Esophagus muscularis mucosa (tissue), 3 donors: ENCODE results near the gene SLC39A11.

Experiments
- CTCF ChIP-seq, 3 experiments: fragments of 200-600 bp in 2 of 3; fragments of 450-650 bp in 1 of 3; sonication (generic) in 2 of 3; IDR thresholded peaks; one replicate each; pipeline ENCODE4 v1.5.1; 2017 to 2019; ENCODE audit warnings: antibody characterized with exemption in 3 of 3, mild to moderate bottlenecking in 2 of 3, moderate library complexity in 1 of 3
- POLR2A ChIP-seq: fragments of 450-650 bp; IDR thresholded peaks from one replicate; pipeline ENCODE4 v1.6.1; 2017; ENCODE audit warnings: antibody characterized with exemption, moderate library complexity, mild to moderate bottlenecking, low read depth

DNA sequence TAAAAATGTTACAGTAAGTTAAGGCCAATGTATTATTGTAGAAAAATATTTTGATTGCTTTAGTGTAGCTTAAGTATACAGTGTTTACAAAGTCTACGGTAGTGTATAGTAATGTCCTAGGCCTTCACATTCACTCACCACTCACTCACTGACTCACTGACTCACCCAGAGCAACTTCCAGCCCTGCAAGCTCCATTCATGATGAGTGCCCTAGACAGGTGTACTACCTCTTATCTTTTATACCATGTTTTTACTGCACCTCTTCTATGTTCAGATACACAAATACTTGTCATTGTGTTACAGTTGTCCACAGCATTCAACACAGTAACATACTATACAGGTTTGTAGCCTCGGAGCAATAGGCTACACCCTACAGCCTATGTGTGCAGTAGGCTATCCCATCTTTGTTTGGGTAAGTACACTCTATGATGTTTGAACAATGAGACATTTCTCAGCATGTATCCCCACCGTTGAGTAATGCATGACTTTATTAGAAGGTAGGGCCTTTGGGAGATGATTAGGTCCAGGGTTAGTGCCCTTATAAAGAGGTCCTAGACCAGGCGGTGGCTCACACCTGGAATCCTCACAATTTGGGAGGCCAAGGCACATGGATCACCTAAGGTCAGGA is 117.8 kb downstream of the SLC39A11 start:
- TF ChIP-seq POLR2A: no peak
- TF ChIP-seq CTCF (IDR thresholded peaks at IDR 0.05): no peak
